HEK293T (cell line): Measurements from ENCODE around the gene STIM1.

Experiments
- CTCF ChIA-PET: fragments of 350-600 bp; formaldehyde crosslinking; extraction: SDS; loops from one replicate; lab custom pipeline; 2021; ENCODE audit warnings: antibody characterized with exemption, inconsistent platforms; lab: Yijun Ruan, JAX
- POLR2A ChIA-PET: fragments of 350-600 bp; formaldehyde crosslinking; extraction: SDS; loops from one replicate; lab custom pipeline; 2020; ENCODE audit warnings: antibody characterized with exemption, inconsistent platforms; lab: Yijun Ruan, JAX
- DNase-seq: peaks from one replicate; pipeline ENCODE4 v3.0.0; 2012; ENCODE audit warnings: mixed read lengths; ENCODE audit errors: extremely low spot score
- ARNT ChIP-seq: fragments of 450-650 bp; IDR thresholded peaks from 2 replicates; pipeline ENCODE4 v1.6.1; 2017; ENCODE audit warnings: mild to moderate bottlenecking
- BHLHE40 ChIP-seq: fragments of 450-650 bp; IDR thresholded peaks from 2 replicates; pipeline ENCODE4 v1.6.1; 2016; ENCODE audit warnings: mild to moderate bottlenecking, moderate library complexity, borderline replicate concordance
- CTBP1 ChIP-seq: fragments of 450-650 bp; IDR thresholded peaks from 2 replicates; pipeline ENCODE4 v1.6.1; 2016; ENCODE audit warnings: borderline replicate concordance
- ELF4 ChIP-seq: fragments of 450-650 bp; IDR thresholded peaks from 2 replicates; pipeline ENCODE4 v1.6.1; 2017; ENCODE audit warnings: antibody characterized with exemption
- FOXA1 ChIP-seq: fragments of 450-650 bp; IDR thresholded peaks from 2 replicates; pipeline ENCODE4 v1.6.1; 2016; ENCODE audit warnings: mild to moderate bottlenecking
- FOXK2 ChIP-seq: fragments of 450-650 bp; IDR thresholded peaks from 2 replicates; pipeline ENCODE4 v1.6.1; 2016; ENCODE audit warnings: mild to moderate bottlenecking
- FOXM1 ChIP-seq: fragments of 450-650 bp; IDR thresholded peaks from 2 replicates; pipeline ENCODE4 v1.6.1; 2017; ENCODE audit warnings: mild to moderate bottlenecking, borderline replicate concordance
- HDGF ChIP-seq: fragments of 450-650 bp; IDR thresholded peaks from 2 replicates; pipeline ENCODE4 v1.6.1; 2017; ENCODE audit warnings: antibody characterized with exemption, borderline replicate concordance
- L3MBTL2 ChIP-seq: fragments of 450-650 bp; conservative IDR thresholded peaks from 2 replicates; pipeline ENCODE4 v1.6.1; 2016; ENCODE audit warnings: mild to moderate bottlenecking
- LEF1 ChIP-seq: fragments of 450-650 bp; IDR thresholded peaks from 2 replicates; pipeline ENCODE4 v1.6.1; 2017; ENCODE audit warnings: mild to moderate bottlenecking, borderline replicate concordance
- NFRKB ChIP-seq: fragments of 450-650 bp; IDR thresholded peaks from 2 replicates; pipeline ENCODE4 v1.6.1; 2016; ENCODE audit warnings: mild to moderate bottlenecking, moderate library complexity
- PKNOX1 ChIP-seq: fragments of 450-650 bp; IDR thresholded peaks from 2 replicates; pipeline ENCODE4 v1.6.1; 2016
- SP1 ChIP-seq: fragments of 450-650 bp; IDR thresholded peaks from 2 replicates; pipeline ENCODE4 v1.6.1; 2017
- SUZ12 ChIP-seq: fragments of 450-650 bp; IDR thresholded peaks from 2 replicates; pipeline ENCODE4 v1.6.1; 2016; ENCODE audit warnings: mild to moderate bottlenecking
- TARDBP ChIP-seq: fragments of 450-650 bp; IDR thresholded peaks from 2 replicates; pipeline ENCODE4 v1.6.1; 2016
- ZNF384 ChIP-seq: fragments of 450-650 bp; IDR thresholded peaks from 2 replicates; pipeline ENCODE4 v1.6.1; 2016

STIM1 gene

GRCh38 chr11:4087551-4087950 is 232.1 kb downstream of the STIM1 start:
- TF ChIP-seq CTBP1: no peak
- no peak for TF ChIP-seq ARNT
- TF ChIP-seq SUZ12: no peak
- no peak for TF ChIP-seq LEF1
- CTCF ChIA-PET: no interaction called here
- POLR2A ChIA-PET: no interaction called here
- DNase-seq: no peak

GRCh38 chr11:4090258-4090657 is 234.8 kb downstream of the STIM1 start:
- DNase-seq: no peak
- TF ChIP-seq PKNOX1: no peak
- no peak for TF ChIP-seq HDGF
- no peak for TF ChIP-seq CTBP1
- TF ChIP-seq FOXA1: no peak
- TF ChIP-seq SP1: no peak
- TF ChIP-seq LEF1: no peak
- TF ChIP-seq SUZ12: no peak
- TF ChIP-seq TARDBP: no peak
- no peak for TF ChIP-seq ARNT
- no peak for TF ChIP-seq ZNF384
- ChIA-PET CTCF (no interaction called here), POLR2A (no interaction called here)

- DNase-seq: no peak
- TF ChIP-seq ELF4 (no peak), BHLHE40 (no peak), L3MBTL2 (no peak), PKNOX1 (no peak), ARNT (no peak), ZNF384 (no peak), FOXM1 (no peak), LEF1 (no peak), FOXA1 (no peak), HDGF (no peak), FOXK2 (no peak), SP1 (no peak), TARDBP (no peak), SUZ12 (no peak), NFRKB (no peak)
- POLR2A ChIA-PET: no interaction called here
- CTCF ChIA-PET: no interaction called here
Observed at GRCh38 chr11:4092026-4092425, 236.6 kb downstream of the STIM1 start.

GRCh38 chr11:4093519-4094347 is 238.3 kb downstream of the STIM1 start:
- no peak for TF ChIP-seq NFRKB
- TF ChIP-seq FOXM1: no peak
- no peak for TF ChIP-seq FOXK2
- no peak for TF ChIP-seq ARNT
- TF ChIP-seq SP1: no peak
- POLR2A ChIA-PET: no interaction called here
- CTCF ChIA-PET: no interaction called here
- DNase-seq: no peak

- DNase-seq: peak; percentile 90
- ChIA-PET CTCF (no interaction called here), POLR2A (interaction anchor here (1.1 kb wide), 1 partner anchor 253 kb away, joined by 3 read pairs; no protein-coding TSS in a partner anchor)
- no peak for TF ChIP-seq HDGF
- peak; percentile 25; the same call in 1 of the 2 replicates for TF ChIP-seq NFRKB
- TF ChIP-seq FOXK2: no peak
- no peak for TF ChIP-seq CTBP1
- peak; percentile 97 for TF ChIP-seq PKNOX1
- TF ChIP-seq ARNT: no peak
- peak; percentile 69 for TF ChIP-seq L3MBTL2
- TF ChIP-seq ELF4: 0 out of 2 replicates have a peak, but pooled peaks have one; percentile 28
Observed at GRCh38 chr11:4094348-4095291, 239.2 kb downstream of the STIM1 start, which contains the start of gene RRM1. Gene RRM1 (plus strand): TSS chr11:4094799. CDS start chr11:4095013, 214 bp downstream.

- TF ChIP-seq ARNT: no peak
- TF ChIP-seq TARDBP: no peak
- TF ChIP-seq LEF1: no peak
- TF ChIP-seq L3MBTL2: no peak
- TF ChIP-seq HDGF: no peak
- no peak for TF ChIP-seq ELF4
- TF ChIP-seq ZNF384: no peak
- no peak for TF ChIP-seq PKNOX1
- no peak for TF ChIP-seq SUZ12
- no peak for TF ChIP-seq BHLHE40
- TF ChIP-seq NFRKB: no peak
- TF ChIP-seq FOXK2: no peak
- TF ChIP-seq FOXM1: no peak
- CTCF ChIA-PET: interaction anchor here (0.6 kb wide), 1 partner anchor 11 kb away, joined by 4 read pairs; no protein-coding TSS in a partner anchor
- POLR2A ChIA-PET: interaction anchor here (0.9 to 1.1 kb wide), 2 partner anchors 222 to 254 kb away, joined by 3 read pairs; no protein-coding TSS in a partner anchor
- DNase-seq: no peak
Observed at GRCh38 chr11:4095509-4096230, 240.2 kb downstream of the STIM1 start.
